Large intestine (tissue), 3 donors: ENCODE measurements around the gene ME2. TPM values are rescaled to one million over a fixed set of nuclear protein-coding genes. Genes with fewer than 3 reads are reported as not detected.
A peak's percentile ranks its signal among the peaks of the same experiment; 100 is the strongest.
"Not testable (repeated sequence)": the region's sequence is repeated elsewhere in the genome, so short reads cannot be mapped to it uniquely, and the experiment has no call there.

Experiments
- DNase-seq, 2 donors: peaks; one replicate each; pipeline versions ENCODE4 v3.0.0 to v3.0.0-alpha.2; 2013
- H3K27ac ChIP-seq: one replicate; pipeline ENCODE4 v1.5.1; 2013; ENCODE audit warnings: low read length
- H3K27me3 ChIP-seq: 2 replicates; pipeline ENCODE4 v1.6.1; 2013; ENCODE audit warnings: low read length; ENCODE audit not compliant: control insufficient read depth, insufficient read depth
- H3K36me3 ChIP-seq: 2 replicates; pipeline ENCODE4 v1.6.1; 2013; ENCODE audit warnings: low read length; ENCODE audit not compliant: control insufficient read depth, insufficient read depth
- H3K4me1 ChIP-seq: one replicate; pipeline ENCODE4 v1.6.1; 2013; ENCODE audit warnings: low read length; ENCODE audit not compliant: control insufficient read depth, insufficient read depth
- H3K4me3 ChIP-seq: one replicate; pipeline ENCODE4 v1.5.1; 2013; ENCODE audit warnings: low read length
- H3K9me3 ChIP-seq: one replicate; pipeline ENCODE4 v1.6.1; 2013; ENCODE audit warnings: mild to moderate bottlenecking, low read depth, low read length, moderate library complexity; ENCODE audit not compliant: control insufficient read depth
- WGBS: methylation state at CpG from one replicate; pipeline ENCODE4 v1.1.5; 2013; ENCODE audit warnings: low lambda C conversion rate; ENCODE audit not compliant: insufficient coverage; 5-methylcytosine and 5-hydroxymethylcytosine counted together
- polyA plus RNA-seq: library from polyadenylated mRNA; unstranded; fragments of 120-200 nt; gene quantifications from one replicate; pipeline ENCODE4 v1.2.1, GENCODE V29; 2013

Gene ME2
- polyA plus RNA-seq, 1 donor, result 50.2 TPM

GRCh38 chr18:50967714-50968661, 89.1 kb downstream of the ME2 start, which contains the start of gene ELAC1:
TSS of gene ELAC1 (plus strand) at chr18:50968040. CDS start at chr18:50974405, 6,365 bp downstream.
- no peaks in the 10 kb centered on the region for H3K27me3 ChIP-seq
- H3K4me1 ChIP-seq, result peaks cover 14% of the 10 kb centered on the region
- no peaks in the 10 kb centered on the region for H3K36me3 ChIP-seq
- H3K27ac ChIP-seq, result peak within 1 kb of the TSS; percentile 93
- WGBS, result no CpG with 5 or more reads among the region's 84 CpGs
- peak within 1 kb of the TSS; percentile 83 for H3K4me3 ChIP-seq
- peaks cover 6% of the 10 kb centered on the region for H3K9me3 ChIP-seq
- DNase-seq, result peak; percentile 79 to 90

GRCh38 chr18:50969448-50969847, 90.5 kb downstream of the ME2 start:
- Histone ChIP-seq H3K27ac (no peak overlapping the region), H3K4me1 (peaks cover 21% of the 10 kb centered on the region), H3K27me3 (no peaks in the 10 kb centered on the region), H3K36me3 (peaks cover 3% of the 10 kb centered on the region), H3K4me3 (no peak overlapping the region), H3K9me3 (no peaks in the 10 kb centered on the region)
- no CpG with 5 or more reads among the region's 5 CpGs for WGBS
- no peak for DNase-seq

- peak in 1 of 2 donors; percentile 23 for DNase-seq
- no peak overlapping the region for H3K4me3 ChIP-seq
- WGBS, result no CpG with 5 or more reads among the region's 2 CpGs
- H3K36me3 ChIP-seq, result peaks cover 8% of the 10 kb centered on the region
- no peak overlapping the region for H3K27ac ChIP-seq
- H3K9me3 ChIP-seq, result no peaks in the 10 kb centered on the region
- peaks cover 21% of the 10 kb centered on the region for H3K4me1 ChIP-seq
- H3K27me3 ChIP-seq, result no peaks in the 10 kb centered on the region
These were observed 91.1 kb downstream of the ME2 start for GRCh38 chr18:50970006-50970405.

GRCh38 chr18:50972404-50972803, 93.5 kb downstream of the ME2 start:
- H3K27me3 ChIP-seq, H3K4me3 ChIP-seq, H3K9me3 ChIP-seq: not testable (repeated sequence)
- Histone ChIP-seq H3K4me1 (peaks cover 21% of the 10 kb centered on the region), H3K36me3 (peaks cover 31% of the 10 kb centered on the region), H3K27ac (peak overlapping the region; percentile 75)
- WGBS, result no CpG with 5 or more reads among the region's 5 CpGs
- DNase-seq, result peak; percentile 40 to 70

- DNase-seq, result peak; percentile 88 to 94
- H3K27ac ChIP-seq, result peak overlapping the region; percentile 75
- WGBS, result 60% methylated on average over 2 of the region's 4 CpGs
These were observed 94.6 kb downstream of the ME2 start for GRCh38 chr18:50973367-50974126.

GRCh38 chr18:50977037-50977760, 98.3 kb downstream of the ME2 start:
- Histone ChIP-seq H3K4me3 (no peak overlapping the region), H3K36me3 (peaks cover 51% of the 10 kb centered on the region), H3K9me3 (peaks cover 7% of the 10 kb centered on the region), H3K27me3 (no peaks in the 10 kb centered on the region), H3K27ac (no peak overlapping the region), H3K4me1 (peaks cover 12% of the 10 kb centered on the region)
- WGBS, result no CpG with 5 or more reads among the region's 5 CpGs
- no peak for DNase-seq

More at GRCh38 chr18:50973367-50974126, 94.6 kb downstream of the ME2 start:
- H3K4me1 ChIP-seq, result peaks cover 21% of the 10 kb centered on the region
- no peaks in the 10 kb centered on the region for H3K27me3 ChIP-seq
- H3K4me3 ChIP-seq, result no peak overlapping the region
- H3K9me3 ChIP-seq, result peaks cover 7% of the 10 kb centered on the region
- peaks cover 39% of the 10 kb centered on the region for H3K36me3 ChIP-seq

GRCh38 chr18:50981381-50981780, 102.5 kb downstream of the ME2 start:
- WGBS, result 83% methylated on average over 1 of the region's 1 CpG
- Histone ChIP-seq H3K27ac (no peak overlapping the region), H3K9me3 (peaks cover 7% of the 10 kb centered on the region), H3K27me3 (no peaks in the 10 kb centered on the region), H3K4me3 (no peak overlapping the region), H3K36me3 (peaks cover 39% of the 10 kb centered on the region), H3K4me1 (peaks cover 4% of the 10 kb centered on the region)
- DNase-seq, result no peak

- 100% methylated on average over 3 of the region's 8 CpGs for WGBS
- Histone ChIP-seq H3K9me3 (peaks cover 3% of the 10 kb centered on the region), H3K27ac (peak overlapping the region; percentile 61), H3K4me3 (no peak overlapping the region), H3K27me3 (no peaks in the 10 kb centered on the region), H3K36me3 (peaks cover 35% of the 10 kb centered on the region), H3K4me1 (peaks cover 4% of the 10 kb centered on the region)
- peak in 1 of 2 donors; percentile 39 for DNase-seq
These were observed 103.3 kb downstream of the ME2 start for GRCh38 chr18:50982086-50982801.

- Histone ChIP-seq H3K4me1 (peaks cover 4% of the 10 kb centered on the region), H3K9me3 (no peaks in the 10 kb centered on the region), H3K27ac (peak overlapping the region; percentile 61), H3K27me3 (no peaks in the 10 kb centered on the region), H3K4me3 (no peak overlapping the region), H3K36me3 (peaks cover 34% of the 10 kb centered on the region)
- DNase-seq, result no peak
- 100% methylated on average over 1 of the region's 3 CpGs for WGBS
These were observed 103.9 kb downstream of the ME2 start for GRCh38 chr18:50982802-50983179.
